HG02623 (cell line): ENCODE measurements around the gene GAS7.

Experiments used
- ATAC-seq: cut with Tn5 transposase; IDR thresholded peaks from one replicate; pipeline ENCODE4 v1.9.1; 2021; ENCODE audit warnings: moderate library complexity; ENCODE audit not compliant: unreplicated experiment

Gene GAS7

DNA sequence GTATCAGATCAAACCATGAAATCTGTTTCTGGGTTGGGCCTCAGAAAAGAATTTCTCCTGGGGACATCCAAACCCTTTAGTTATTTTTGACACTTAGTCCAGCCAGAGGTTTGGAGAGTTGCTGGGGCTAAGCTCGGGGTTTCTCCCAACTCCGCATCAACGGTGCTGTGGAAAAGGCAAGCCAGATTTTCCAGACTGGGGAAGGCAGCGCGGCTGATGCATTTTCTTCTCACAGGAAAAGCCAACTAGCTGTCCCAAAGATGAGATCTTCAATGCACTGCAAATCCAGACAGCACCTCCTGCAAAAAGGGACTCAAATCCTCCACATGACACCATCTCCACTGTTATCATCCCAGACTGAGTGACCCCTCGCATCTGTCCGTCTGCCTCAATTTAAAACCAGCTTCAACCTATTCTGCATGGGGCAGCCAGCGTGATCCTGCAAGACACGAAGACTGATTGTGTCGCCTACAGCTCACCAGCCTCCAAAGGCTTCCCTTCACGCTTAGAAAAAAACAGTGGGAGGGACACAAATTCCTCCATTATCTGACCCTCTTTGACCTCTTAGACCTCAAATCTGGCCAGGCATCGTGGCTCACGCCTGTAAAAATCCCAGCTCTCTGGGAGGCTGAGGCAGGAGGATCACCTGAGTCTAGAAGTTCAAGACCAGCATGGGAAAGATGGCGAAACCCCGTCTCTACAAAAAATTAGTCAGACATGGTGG, 62.0 kb downstream of the GAS7 start:
- ATAC-seq = no peak

DNA sequence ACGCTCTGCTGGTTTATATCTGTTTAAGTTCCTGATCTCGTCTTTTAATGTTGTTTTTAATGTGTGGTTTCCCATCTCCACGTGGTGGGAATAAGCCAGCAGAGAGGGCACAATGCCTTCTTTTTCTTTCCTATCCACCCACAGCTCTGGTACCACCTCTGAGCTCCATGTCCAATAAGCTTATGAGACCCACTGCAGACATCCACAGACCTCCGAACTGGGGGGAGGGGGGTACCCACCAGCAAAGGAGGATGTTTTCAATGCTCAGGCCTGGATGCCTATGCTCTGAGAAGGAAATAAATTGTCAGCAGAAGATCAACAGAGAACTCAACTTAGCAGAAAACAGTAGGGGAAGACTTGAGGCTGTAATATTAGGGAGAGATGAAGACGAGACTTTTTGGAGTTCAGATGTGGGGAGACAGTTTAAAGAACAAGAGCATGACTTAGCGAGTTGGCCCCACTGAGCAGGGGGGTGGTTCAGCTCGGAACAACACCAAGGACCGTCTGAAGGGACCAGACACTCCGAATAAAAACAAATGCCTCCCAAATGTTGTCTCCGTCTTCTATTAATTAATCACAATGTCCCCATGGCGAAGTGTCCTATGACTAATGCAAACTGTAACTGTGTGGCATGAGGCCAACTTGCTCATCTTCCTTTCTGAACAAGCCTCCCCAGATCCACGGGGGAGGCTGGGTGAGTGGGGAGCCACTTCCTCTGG, 62.7 kb downstream of the GAS7 start:
- no peak for ATAC-seq

DNA sequence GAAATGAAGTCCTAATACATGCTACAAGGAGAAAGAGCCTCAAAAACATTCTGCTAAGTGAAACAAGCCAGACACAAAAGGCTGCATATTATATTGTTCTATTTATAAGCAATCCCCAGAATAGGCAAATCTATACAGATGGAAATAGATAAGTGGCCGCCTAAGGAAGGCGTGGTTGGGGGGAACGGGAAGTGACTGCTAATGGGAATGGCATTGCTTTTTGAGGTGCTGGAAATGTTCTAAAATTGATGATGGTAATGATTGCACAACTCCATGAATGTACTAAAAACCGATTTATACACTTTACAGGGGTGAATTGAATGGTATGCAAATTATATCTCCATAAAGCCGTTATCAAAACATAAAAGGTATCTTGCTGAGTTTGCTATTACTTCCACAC, 67.7 kb downstream of the GAS7 start:
- no peak for ATAC-seq

DNA sequence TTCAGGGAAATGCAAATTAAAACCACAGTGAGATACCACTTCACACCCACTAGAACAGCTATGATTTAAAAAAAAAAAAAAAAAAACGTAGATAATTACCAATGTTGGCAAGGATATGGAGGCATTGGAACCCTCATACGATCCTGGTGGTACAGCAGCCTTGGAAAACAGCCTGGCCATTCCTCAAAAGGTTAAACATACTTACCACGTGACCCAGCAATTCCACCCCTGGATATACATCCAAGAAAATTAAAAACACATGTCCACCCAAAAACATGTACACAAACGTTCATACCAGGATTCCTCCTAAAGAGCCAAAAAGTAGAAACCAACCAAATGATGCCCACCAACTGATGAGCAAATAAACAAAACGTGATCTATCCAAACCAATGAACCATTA, 68.1 kb downstream of the GAS7 start:
- no peak for ATAC-seq

DNA sequence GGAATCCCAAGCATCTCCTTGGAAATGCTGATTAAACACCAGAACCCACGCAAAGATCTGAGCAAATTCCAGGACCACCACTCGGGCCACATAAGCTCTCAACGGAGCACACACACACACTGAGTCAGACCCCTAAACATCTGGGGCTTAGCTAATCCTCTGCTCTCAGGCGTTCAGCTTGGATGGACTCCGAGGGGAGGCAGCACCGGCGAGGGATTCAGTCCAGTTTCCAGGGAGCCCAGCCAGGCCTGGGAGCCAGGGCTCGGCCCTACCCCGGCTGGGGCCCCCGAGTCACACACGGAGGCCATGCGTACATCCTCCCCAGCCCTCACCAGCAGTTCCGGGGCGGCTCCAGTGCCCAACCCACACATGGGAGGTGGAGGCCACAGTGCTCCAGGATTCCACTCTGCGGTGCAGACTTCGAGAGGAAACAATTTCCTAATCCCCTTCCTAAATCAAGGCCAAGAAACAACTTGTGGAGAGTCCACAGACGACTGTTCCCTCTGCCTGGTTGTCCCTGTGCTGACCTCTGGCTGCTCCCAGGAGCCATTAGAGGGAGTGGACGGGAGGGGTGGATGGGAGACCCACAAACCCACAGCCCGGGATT, 70.5 kb downstream of the GAS7 start:
- no peak for ATAC-seq

DNA sequence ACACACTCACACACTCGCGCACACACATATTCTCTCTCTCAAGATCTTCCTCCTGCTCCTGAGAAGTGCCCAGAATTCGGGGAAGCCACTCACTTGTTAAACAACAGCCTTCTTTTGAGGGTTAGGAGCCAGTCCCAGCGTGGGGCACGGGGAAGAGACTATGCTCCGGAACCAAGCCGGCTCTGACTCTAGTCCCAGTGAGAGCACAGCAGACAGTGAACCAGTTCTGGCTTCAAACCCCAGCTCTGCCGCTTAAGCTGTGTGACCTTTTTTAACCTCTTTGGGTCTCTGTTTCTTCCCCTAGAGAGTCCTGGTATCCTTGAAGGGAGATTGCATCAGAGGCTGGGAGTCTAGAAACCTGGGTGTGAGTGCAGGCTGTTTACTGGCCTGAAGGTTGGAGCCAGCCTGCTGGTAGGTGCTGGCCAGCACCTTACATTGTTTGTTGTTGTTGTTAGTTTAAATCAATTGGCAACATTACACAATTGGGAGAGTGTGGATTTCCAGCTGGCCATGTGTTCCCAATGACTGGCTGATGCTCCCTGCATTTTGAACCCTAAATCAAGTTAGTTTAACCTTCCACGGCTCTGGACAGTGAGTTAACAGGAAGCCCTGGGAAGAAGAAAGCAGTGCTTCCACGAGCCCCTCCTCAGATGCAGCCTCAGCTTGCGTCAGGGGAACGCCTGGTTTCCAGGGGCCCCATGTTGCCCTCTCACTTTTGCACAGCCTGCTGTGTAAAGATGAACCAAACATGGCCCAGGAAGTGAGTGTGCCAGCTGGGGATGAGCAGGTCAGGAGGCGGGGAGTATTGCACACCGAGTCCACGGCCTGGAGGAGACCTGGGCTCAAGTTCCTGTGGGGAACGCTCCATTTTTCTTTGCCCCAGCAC, 71.5 kb downstream of the GAS7 start:
- ATAC-seq = no peak

DNA sequence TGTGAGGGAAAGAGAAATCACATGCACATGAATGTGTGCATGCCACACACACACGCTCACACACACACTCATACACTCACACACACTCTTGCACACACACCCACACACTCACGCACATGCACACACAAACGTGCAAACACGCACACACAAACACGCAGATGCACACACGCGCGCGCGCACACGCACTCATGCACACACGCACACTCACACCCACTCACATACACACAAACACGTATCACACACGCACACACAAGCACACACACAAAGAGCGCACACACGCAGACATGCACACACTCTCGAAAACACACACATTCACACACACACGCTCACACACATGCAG, 72.2 kb downstream of the GAS7 start:
- ATAC-seq = no peak

DNA sequence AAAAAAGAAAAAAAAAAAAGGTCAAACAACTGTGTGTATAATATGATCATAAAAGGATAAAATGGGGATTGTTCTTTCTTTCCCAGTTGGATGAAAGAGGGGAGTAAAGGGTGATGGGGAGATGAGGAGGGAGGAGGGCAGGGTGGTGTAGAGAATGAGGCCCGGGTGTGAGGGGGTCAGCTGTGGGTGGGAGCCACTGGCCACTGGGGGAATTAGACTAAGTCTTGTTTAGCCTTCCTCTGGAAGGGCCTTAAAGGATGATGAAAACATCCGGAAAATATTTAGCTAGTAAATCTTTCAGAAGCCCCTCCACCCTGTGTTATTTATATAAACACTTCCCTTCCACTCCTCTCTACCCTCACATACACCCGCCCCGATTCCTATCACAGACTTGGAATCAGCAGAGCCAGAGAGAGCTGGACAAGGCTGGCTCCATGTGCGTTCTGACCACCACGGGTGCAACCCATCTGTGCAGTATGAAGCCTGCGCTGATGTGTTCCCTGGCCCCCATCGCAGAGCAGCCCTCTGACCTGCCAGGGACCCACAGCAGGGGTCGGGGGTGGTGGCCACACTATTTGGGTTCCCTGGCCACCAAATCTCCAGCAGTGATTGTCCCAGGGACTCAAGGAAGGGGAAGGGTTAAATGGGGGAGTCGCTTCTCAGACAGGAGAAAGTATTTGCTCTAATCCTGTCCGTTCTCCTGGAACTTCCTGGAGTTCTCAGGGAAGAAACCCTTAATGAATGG, 72.7 kb downstream of the GAS7 start:
- no peak for ATAC-seq

DNA sequence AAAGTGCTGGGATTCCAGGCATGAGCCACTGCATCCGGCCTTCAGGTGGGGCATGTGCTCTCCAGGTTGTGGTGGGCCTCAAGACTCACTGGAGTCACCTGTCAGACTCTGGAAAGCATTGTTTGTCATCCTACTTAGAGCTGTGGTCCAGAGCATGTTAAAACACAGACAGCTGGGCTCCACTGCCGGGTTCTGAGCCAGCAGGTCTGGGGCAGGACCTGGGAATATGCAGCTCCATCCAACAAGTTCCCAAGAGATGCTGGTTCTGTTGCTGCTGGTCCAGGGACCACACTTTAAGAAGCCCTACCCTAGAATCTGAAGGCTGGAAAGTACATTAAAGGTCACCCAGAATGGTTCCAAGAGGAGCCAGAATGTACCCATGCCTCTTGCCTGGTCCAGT, 75.3 kb downstream of the GAS7 start:
- no peak for ATAC-seq

DNA sequence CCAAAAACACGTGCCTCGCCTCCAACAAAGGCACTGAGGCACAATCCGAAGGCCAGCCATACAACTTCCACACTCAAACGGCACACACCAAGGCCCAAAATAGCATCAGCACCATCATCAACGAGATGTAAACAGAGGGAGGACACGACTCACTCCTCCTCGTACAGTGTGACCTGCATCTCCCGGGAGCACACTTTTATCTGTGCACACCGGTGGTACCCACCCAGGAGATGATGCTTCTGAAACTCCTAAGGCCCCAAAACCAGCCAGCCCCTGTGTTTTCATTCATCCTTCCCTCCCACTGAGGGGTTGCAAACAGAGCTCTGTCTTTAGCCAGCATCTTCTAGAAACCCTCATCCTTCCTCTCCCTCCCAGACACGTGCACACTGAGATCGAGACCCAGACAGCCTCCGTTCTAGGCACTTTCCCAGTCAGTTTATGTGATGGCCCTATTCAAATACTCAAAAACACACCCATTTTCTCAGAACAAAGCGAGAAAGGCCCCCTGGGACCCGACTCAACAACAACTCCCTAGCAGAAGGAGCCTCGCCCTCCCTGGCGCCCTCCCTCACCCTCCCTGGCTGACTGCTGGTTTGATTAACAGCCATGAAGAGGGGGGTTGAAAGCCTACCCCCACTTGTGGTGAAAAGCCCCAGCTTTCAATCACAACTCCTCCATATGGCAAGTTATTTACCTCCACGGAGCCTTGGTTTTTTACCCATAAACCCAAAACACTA, 76.3 kb downstream of the GAS7 start:
- ATAC-seq = no peak

DNA sequence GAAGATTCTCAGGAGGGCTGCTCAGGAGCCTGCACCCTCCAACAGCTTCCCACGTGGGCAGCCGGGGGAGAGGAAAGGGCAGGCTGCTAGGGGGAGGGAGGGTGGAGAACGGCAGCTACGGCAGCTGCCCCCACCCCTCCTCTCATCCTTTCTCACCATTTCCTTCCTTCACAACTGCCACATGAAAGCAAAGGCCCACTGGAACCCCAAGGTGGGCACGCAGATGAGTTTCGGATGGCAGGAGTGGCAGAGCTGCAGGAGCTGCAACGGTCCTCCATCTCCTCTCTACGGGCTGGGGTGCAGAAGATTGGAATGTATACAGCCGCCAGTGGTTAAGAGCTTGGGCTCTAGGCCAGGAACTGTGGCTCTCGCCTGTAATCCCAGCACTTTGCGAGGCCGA, 77.7 kb downstream of the GAS7 start:
- ATAC-seq = no peak

DNA sequence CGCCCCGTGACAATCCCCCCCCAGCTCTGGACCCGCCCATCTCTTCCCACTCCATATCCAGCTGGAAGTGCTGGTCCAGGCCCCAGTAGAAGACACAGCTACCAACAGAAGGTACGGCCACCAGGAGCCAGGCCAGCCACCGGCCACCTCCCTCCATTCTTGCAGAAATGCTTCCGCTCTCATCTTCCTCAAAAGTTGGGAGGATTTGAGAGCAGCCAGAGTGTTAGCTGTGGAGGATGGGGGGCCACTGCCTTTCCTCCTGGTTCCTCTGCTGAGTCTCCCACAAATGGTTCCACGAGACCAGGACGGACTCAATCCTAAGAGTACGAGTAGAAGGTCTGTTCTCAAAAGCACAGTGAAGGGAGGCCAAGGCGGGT, 78.3 kb downstream of the GAS7 start:
- ATAC-seq = no peak

DNA sequence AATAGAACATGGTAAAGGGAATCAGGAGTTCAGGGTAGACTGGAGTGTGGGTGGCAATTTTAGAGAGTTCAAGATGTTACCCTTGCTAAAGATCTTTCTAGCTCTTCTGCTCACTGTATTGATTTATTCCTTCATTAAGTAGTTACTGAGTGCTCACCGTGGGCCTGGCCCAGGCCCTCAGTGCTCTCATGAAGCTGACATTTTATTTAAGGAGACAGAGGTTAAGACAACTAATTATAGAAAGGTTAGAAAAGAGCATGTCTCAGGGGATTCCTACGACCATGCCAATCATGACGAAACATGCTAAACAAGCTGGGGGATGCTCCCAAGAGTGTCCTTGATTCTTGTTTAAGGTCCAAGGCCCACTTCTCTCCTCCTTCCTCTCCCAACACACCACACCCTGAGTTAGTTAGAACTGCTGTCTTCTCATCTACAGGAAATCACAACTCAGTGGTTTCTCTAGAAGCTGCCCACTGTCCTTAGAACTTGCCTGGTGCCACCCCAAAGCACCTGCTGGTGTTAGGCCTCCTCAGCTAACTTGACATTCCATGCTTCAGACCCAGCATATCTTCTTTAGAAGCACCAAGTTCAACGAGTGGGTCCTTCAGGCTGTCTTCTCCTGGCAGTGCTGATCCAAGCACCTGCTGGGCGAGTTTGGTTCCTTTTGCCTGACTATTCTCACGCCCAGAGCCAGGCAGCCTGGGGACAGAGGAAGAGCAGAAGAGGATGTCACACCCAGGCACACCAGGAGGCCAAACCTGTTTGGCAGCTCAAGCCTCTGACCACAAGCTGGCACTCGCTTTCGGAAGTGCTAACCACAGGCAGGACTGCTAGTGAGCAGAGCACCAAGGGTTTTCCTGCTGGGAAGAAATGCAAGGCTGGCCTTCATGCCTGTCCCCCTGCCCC, 79.0 kb downstream of the GAS7 start:
- no peak for ATAC-seq

DNA sequence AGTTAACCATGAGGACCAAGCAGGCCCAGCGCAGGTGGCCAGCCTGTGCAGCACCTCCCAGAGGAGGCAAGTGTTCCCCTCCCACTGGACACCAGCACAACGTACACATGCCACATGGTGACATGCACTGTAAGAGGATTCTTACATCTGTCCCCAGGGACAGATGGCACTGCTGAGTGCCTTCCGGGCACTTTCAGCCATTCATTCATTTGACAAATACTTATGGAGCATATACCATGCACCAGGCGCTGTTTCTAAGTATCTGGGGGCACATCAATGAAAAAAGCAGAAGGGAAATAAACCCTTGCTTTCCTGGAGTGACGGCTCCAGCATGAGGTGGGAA, 79.6 kb downstream of the GAS7 start:
- ATAC-seq = no peak

DNA sequence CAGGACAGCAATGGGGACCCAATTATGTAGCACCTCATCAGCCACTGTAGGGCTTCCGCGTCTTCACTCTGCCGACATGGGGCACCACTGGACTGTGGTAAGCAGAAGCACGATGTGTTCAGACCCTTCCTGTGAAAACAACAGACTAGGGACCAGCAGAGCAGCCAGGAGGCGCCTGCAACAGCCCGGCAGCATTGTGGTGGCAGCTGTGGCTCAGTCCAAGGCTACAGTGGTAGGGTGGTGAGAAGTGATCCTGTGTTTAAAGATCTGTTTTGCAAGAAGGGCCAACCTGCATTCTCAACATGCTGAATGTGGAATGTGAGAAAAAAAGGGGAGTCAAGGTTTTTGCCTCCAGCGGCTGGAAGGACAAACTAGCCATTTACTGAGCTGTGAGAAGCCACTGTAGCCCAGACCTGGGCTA, 80.8 kb downstream of the GAS7 start:
- ATAC-seq = no peak

DNA sequence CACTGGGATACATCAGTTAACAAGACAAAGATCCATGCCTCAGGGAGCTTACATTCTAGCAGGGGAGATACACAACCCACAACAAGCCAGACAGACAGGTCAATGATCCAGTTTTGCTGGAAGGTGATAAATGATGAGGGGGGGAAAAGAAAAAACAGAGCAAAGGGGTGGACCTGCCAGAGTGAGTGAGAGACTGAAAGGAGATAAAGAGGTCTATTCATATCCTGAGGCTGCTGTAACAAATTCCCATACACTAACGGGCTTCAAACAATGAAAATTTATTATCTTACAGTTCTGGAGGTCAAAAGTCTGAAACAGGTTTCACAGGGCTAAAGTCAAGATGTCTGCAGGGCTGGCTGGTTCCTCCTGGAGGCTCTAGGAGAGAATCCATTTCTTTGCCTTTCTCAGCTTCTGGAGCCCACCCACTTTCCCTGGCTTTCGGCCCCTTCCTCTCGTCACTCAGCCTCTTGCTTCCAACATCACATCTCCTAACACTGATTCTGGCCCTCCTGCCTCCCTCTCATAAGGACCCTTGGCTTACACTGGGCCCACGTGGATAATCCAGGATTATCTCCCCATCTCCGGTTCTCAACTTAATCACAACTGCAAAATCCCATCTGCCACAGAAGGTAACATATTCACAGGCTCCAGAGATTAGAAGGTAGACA, 81.5 kb downstream of the GAS7 start:
- ATAC-seq = no peak

DNA sequence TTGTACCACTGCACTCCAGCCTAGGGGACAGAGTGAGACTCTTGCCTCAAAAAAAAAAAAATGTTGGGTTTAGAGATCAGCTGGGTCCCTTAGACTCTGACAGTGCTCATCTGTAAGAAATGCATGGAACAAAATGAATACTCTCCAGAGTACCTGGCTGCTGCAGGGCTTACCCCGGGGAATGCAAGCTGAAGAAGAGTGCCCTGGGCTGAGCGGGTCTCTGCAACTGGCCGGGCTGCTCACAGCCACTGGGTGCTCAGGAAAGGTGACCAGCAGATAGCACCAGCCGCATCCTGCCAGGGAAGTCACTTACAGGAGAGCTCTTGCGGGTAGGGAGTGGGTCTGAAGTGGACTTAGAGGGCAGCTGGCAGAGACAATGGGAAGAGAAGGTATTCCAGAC, 82.1 kb downstream of the GAS7 start:
- no peak for ATAC-seq

DNA sequence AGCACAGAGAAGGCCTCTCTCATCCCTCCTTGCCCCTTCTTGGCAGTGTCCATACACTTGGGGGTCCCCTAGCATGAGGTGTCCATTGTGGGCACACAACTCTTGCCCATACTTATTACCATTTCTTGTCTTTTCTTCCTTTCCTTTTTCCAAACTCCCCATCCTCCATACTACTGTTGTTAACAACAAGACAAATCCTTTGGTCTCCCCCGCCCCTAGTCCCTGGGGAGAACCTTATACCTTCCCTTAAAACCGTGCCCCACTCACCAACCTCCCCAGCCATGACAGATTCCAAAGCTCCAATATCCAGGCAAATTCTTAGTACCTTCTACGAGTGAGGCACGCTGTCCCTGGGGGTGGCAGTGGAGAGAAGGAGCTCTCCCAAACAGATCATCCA, 82.9 kb downstream of the GAS7 start:
- ATAC-seq = no peak
